Measurements from ENCODE around the gene AURKA. TPM values are rescaled to one million over a fixed set of nuclear protein-coding genes. Genes with fewer than 3 reads are reported as not detected.

Gene AURKA
- total RNA-seq, 4 donors from 2014 or later, result 0.83 to 2.4 (median 2.0) TPM

GRCh38 chr20:56372850-56373249, 19.2 kb downstream of the AURKA start:
- no peak overlapping the region for H3K4me3 ChIP-seq (replicated peaks in 1 of 3)
- H3K27ac ChIP-seq, result no peak overlapping the region
- intact Hi-C loops (cut with DNase I), result no loop called here
- no peaks in the 10 kb centered on the region for H3K4me1 ChIP-seq
- no peak for DNase-seq
- H3K36me3 ChIP-seq, result peaks cover 0 to 1% of the 10 kb centered on the region in 2 donors
- H3K27me3 ChIP-seq, result no peaks in the 10 kb centered on the region
- no peaks in the 10 kb centered on the region for H3K9me3 ChIP-seq
- TF ChIP-seq CTCF (IDR thresholded peaks at IDR 0.05) (no peak), POLR2A (IDR thresholded peaks at IDR 0.05) (no peak)
- WGBS, 2 donors, result 88 to 90% methylated on average over 1 of the region's 1 CpG

GRCh38 chr20:56371977-56372376, 20.0 kb downstream of the AURKA start:
- intact Hi-C loops (cut with DNase I), result no loop called here
- DNase-seq, result no peak
- Histone ChIP-seq H3K4me3 (replicated peaks in 1 of 3) (no peak overlapping the region), H3K4me1 (no peaks in the 10 kb centered on the region), H3K9me3 (no peaks in the 10 kb centered on the region), H3K36me3 (peaks cover 7 to 8% of the 10 kb centered on the region in 2 donors), H3K27ac (no peak overlapping the region), H3K27me3 (no peaks in the 10 kb centered on the region)
- 90 to 93% methylated on average over 11 of the region's 11 CpGs for WGBS, 2 donors
- no peak for TF ChIP-seq POLR2A (IDR thresholded peaks at IDR 0.05)
- TF ChIP-seq CTCF (IDR thresholded peaks at IDR 0.05), result no peak

GRCh38 chr20:56369179-56369578, 22.8 kb downstream of the AURKA start:
- WGBS, 2 donors, result 94 to 95% methylated on average over 4 of the region's 4 CpGs
- no peak for TF ChIP-seq POLR2A (IDR thresholded peaks at IDR 0.05)
- TF ChIP-seq CTCF (IDR thresholded peaks at IDR 0.05), result no peak
- Histone ChIP-seq H3K27ac (no peak overlapping the region), H3K9me3 (no peaks in the 10 kb centered on the region), H3K27me3 (no peaks in the 10 kb centered on the region), H3K4me1 (no peaks in the 10 kb centered on the region), H3K4me3 (replicated peaks in 1 of 3) (no peak overlapping the region), H3K36me3 (peaks cover 23 to 28% of the 10 kb centered on the region in 2 donors)
- no peak for DNase-seq
- intact Hi-C loops (cut with DNase I), result no loop called here

GRCh38 chr20:56368351-56369134, 23.5 kb downstream of the AURKA start:
- Histone ChIP-seq H3K27me3 (no peaks in the 10 kb centered on the region), H3K27ac (no peak overlapping the region), H3K4me1 (no peaks in the 10 kb centered on the region), H3K9me3 (no peaks in the 10 kb centered on the region), H3K4me3 (replicated peaks in 1 of 3) (no peak overlapping the region), H3K36me3 (peaks cover 23 to 28% of the 10 kb centered on the region in 2 donors)
- no peak for DNase-seq
- intact Hi-C loops (cut with DNase I), result no loop called here
- WGBS, 2 donors, result 84 to 91% methylated on average over 6 of the region's 6 CpGs
- no peak for TF ChIP-seq CTCF (IDR thresholded peaks at IDR 0.05)
- TF ChIP-seq POLR2A (IDR thresholded peaks at IDR 0.05), result no peak

GRCh38 chr20:56363491-56363890, 28.5 kb downstream of the AURKA start:
- no peaks in the 10 kb centered on the region for H3K9me3 ChIP-seq
- DNase-seq, result no peak
- intact Hi-C loops (cut with DNase I), result no loop called here
- H3K4me1 ChIP-seq, result peaks cover 12 to 14% of the 10 kb centered on the region in 2 donors
- H3K4me3 ChIP-seq (replicated peaks in 1 of 3), result no peak overlapping the region
- 87 to 95% methylated on average over 6 of the region's 6 CpGs for WGBS, 2 donors
- H3K27ac ChIP-seq, result no peak overlapping the region
- no peaks in the 10 kb centered on the region for H3K27me3 ChIP-seq
- no peak for TF ChIP-seq CTCF (IDR thresholded peaks at IDR 0.05)
- peaks cover 23 to 28% of the 10 kb centered on the region in 2 donors for H3K36me3 ChIP-seq

All from thyroid gland (tissue), 4 donors.